Measurements from ENCODE around the gene SFTPA2. TPM values are rescaled to one million over a fixed set of nuclear protein-coding genes. Genes with fewer than 3 reads are reported as not detected.
"Not testable (repeated sequence)": the region's sequence is repeated elsewhere in the genome, so short reads cannot be mapped to it uniquely, and the experiment has no call there.

The SFTPA2 gene
- total RNA-seq, 2 experiments from 2014 or later = not detected

DNA sequence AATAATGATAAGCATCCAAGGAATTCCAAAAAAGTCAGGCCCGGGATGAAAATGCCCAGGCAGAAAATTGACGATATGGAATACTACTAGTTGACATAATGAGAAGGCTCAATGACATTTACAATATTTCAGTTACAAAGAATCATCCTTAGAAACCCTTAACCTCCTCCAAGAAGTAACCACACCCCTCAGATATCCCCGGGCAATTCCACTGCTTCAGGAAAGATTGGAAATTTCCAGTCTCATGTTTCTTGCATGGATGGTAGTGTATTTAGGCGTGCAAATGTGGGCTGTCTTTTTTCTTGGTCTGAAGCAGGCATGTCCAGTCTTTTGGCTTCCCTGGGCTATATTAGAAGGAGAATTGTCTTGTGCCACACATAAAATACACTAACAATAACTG is 42.6 kb downstream of the SFTPA2 start:
- H3K36me3 Mint-ChIP-seq; H3K4me1 Mint-ChIP-seq; H3K4me3 Mint-ChIP-seq; H3K9me3 Mint-ChIP-seq; ATAC-seq (ENCODE audit: low read depth); H3K27ac Mint-ChIP-seq; DNase-seq; POLR2A ChIA-PET: not testable (repeated sequence)
- H3K27me3 Mint-ChIP-seq = peaks cover 11% of the 10 kb centered on the region

GRCh38 chr10:79516532-79517205 is 43.5 kb downstream of the SFTPA2 start:
- H3K27ac Mint-ChIP-seq; H3K36me3 Mint-ChIP-seq; H3K4me3 Mint-ChIP-seq; DNase-seq; POLR2A ChIA-PET; H3K9me3 Mint-ChIP-seq; ATAC-seq (ENCODE audit: low read depth); H3K4me1 Mint-ChIP-seq: not testable (repeated sequence)
- H3K27me3 Mint-ChIP-seq = peaks cover 15% of the 10 kb centered on the region

DNA sequence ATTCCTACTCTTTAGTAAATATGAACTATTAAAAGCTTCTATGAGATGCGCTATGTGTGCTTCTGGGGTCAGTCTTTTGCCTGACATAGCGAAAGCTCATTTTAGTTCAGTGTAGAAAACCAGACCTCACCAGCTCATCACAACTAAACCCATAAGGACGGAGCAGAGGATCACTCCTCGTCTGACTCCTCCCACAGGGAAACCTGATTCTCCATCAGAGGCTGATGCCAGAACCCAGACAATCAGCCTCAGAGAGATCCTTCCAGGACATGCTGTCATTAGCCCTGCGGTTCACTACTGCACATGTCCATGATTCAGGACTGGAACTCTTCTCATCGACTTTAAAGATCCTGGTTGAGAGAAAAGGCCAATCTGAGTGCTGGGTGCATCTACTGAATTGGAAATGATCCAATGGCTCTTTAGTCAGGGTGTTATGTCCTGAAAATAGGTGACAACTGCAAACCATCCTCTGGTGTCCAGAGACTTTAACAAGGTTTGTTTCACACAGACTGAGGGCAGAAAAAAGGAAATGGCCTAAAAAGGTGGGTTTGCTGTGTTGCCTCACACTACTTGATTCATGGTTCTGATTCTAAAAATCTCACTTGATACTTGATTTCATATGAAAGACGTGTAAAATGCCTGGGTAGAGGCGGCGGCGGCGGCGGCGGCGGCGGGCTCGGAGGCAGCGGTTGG is 48.2 kb downstream of the SFTPA2 start, which contains the start of gene EIF5AL1:
Gene EIF5AL1 (plus strand): TSS at position 643 of the 693 bp plus-strand sequence. CDS start 117 bp downstream, outside the sequence.
- H3K9me3 Mint-ChIP-seq; H3K4me3 Mint-ChIP-seq; H3K4me1 Mint-ChIP-seq; ATAC-seq (ENCODE audit: low read depth); H3K27ac Mint-ChIP-seq; DNase-seq; POLR2A ChIA-PET; H3K36me3 Mint-ChIP-seq: not testable (repeated sequence)
- H3K27me3 Mint-ChIP-seq = peaks cover 15% of the 10 kb centered on the region

- H3K4me3 Mint-ChIP-seq; POLR2A ChIA-PET; H3K9me3 Mint-ChIP-seq; H3K36me3 Mint-ChIP-seq; DNase-seq; H3K27ac Mint-ChIP-seq; ATAC-seq (ENCODE audit: low read depth): not testable (repeated sequence)
- peaks cover 11% of the 10 kb centered on the region for H3K27me3 Mint-ChIP-seq
- H3K4me1 Mint-ChIP-seq = peaks cover 12% of the 10 kb centered on the region
These were observed 50.2 kb downstream of the SFTPA2 start for GRCh38 chr10:79509934-79510508.

DNA sequence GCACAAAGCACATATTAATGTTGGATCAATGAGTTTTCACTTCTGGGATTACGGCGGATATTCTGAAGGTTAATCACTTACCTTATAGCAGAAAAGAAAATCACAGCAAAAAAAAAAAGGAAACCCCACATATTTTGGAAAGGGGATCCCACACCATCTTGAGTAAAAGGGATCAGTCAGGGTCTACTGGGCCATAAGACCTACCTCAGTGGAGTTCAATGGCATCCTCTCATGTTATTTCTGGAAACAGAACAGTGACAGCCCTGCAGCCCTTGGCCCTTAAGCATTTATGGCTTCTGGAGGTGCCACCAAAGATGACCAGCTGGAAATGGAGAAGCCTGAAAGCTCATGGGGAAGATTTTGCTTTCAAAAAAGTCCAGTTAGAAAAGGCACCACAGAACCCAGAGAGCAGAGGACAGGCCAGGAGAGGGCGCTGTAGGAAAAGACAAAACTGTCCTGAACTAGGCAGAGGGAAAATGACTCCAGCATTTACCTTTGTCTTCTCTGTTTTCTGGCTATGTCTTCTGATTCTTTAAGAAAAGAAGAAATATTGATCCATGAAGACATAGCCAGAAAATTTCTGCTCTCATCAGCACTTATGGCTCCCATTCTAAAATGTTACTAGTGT is 50.8 kb downstream of the SFTPA2 start:
- H3K27ac Mint-ChIP-seq, H3K36me3 Mint-ChIP-seq, H3K4me3 Mint-ChIP-seq, H3K9me3 Mint-ChIP-seq, POLR2A ChIA-PET, DNase-seq: not testable (repeated sequence)
- peaks cover 12% of the 10 kb centered on the region for H3K4me1 Mint-ChIP-seq
- peaks cover 11% of the 10 kb centered on the region for H3K27me3 Mint-ChIP-seq
- ATAC-seq (ENCODE audit: low read depth) = peak; percentile 32

- H3K9me3 Mint-ChIP-seq; ATAC-seq (ENCODE audit: low read depth); H3K36me3 Mint-ChIP-seq; H3K4me3 Mint-ChIP-seq; DNase-seq; POLR2A ChIA-PET; H3K27ac Mint-ChIP-seq: not testable (repeated sequence)
- Mint-ChIP-seq H3K27me3 (peaks cover 14% of the 10 kb centered on the region), H3K4me1 (peaks cover 12% of the 10 kb centered on the region)
These were observed 52.0 kb downstream of the SFTPA2 start for GRCh38 chr10:79508245-79508644.

- Mint-ChIP-seq H3K27me3 (peaks cover 19% of the 10 kb centered on the region), H3K27ac (no peak overlapping the region), H3K36me3 (no peaks in the 10 kb centered on the region), H3K9me3 (no peaks in the 10 kb centered on the region), H3K4me1 (peaks cover 12% of the 10 kb centered on the region), H3K4me3 (no peak overlapping the region)
- DNase-seq (no peak), ATAC-seq (ENCODE audit: low read depth) (no peak)
- POLR2A ChIA-PET = no interaction called here
These were observed 52.6 kb downstream of the SFTPA2 start for GRCh38 chr10:79507440-79508167.

Other genes with a start within 250 kb of the SFTPA2 start
- 10 to 100 TPM; 56.9 to 57.0 TPM for gene PPIF, start 212.9 kb downstream of the SFTPA2 start, total RNA-seq
- gene ZCCHC24, start 114.8 kb downstream of the SFTPA2 start, total RNA-seq = 1 to 10 TPM; 2.4 to 3.2 TPM
- under 1 TPM; 0.94 TPM for gene EIF5AL1, start 47.9 kb downstream of the SFTPA2 start, total RNA-seq
- gene SFTPA1, start 50.5 kb upstream of the SFTPA2 start, total RNA-seq = not detected
- gene NUTM2B, start 142.8 kb upstream of the SFTPA2 start, total RNA-seq = 1 to 10 TPM; 1.6 to 1.8 TPM

All from activated naive CD8-positive, alpha-beta T cell treated with anti-CD3 and anti-CD28 coated beads, Interleukin-2, amount 10 ng/mL, durations not matched to agents 7 days and 5 days (primary cell).